T47D (cell line): ENCODE data around the gene LHFPL6.

Experiments
- DNase-seq, 2 experiments: peaks; one replicate each; pipeline versions ENCODE4 v3.0.0 to v3.0.0-alpha.2; 2011 to 2012; ENCODE audit warnings: low read depth in 1 of 2, low spot score in 1 of 2
- JUND ChIP-seq: IDR thresholded peaks from 2 replicates; pipeline ENCODE4 v1.6.1; 2012; ENCODE audit warnings: low read depth
- in situ Hi-C: cut with HindIII; loops from 2 replicates; pipeline ENCODE4 v1.10.0; 2016; ENCODE audit warnings: low sequenced_read_pairs, low pct_unique_long_range_greater_than_20kb

Gene LHFPL6

GRCh38 chr13:39561971-39562370, 41.0 kb downstream of the LHFPL6 start:
- in situ Hi-C loops, result no loop called here
- DNase-seq, result no peak
- no peak for TF ChIP-seq JUND

GRCh38 chr13:39559847-39560246, 43.1 kb downstream of the LHFPL6 start:
- in situ Hi-C loops, result no loop called here
- DNase-seq, result no peak
- no peak for TF ChIP-seq JUND

- in situ Hi-C loops, result no loop called here
- TF ChIP-seq JUND, result no peak
- no peak for DNase-seq
Observed at GRCh38 chr13:39557285-39557955, 45.6 kb downstream of the LHFPL6 start.

- in situ Hi-C loops, result no loop called here
- TF ChIP-seq JUND, result no peak
- DNase-seq, result no peak
Observed at GRCh38 chr13:39556866-39557265, 46.1 kb downstream of the LHFPL6 start.

- no peak for TF ChIP-seq JUND
- in situ Hi-C loops, result no loop called here
- DNase-seq, result no peak
Observed at GRCh38 chr13:39554371-39554770, 48.6 kb downstream of the LHFPL6 start.

GRCh38 chr13:39552246-39552645, 50.7 kb downstream of the LHFPL6 start:
- no peak for TF ChIP-seq JUND
- in situ Hi-C loops, result no loop called here
- DNase-seq, result no peak

- DNase-seq, result no peak
- in situ Hi-C loops, result no loop called here
- TF ChIP-seq JUND, result no peak
Observed at GRCh38 chr13:39550931-39551330, 52.1 kb downstream of the LHFPL6 start.

- DNase-seq, result no peak
- in situ Hi-C loops, result no loop called here
- TF ChIP-seq JUND, result no peak
Observed at GRCh38 chr13:39547108-39547507, 55.9 kb downstream of the LHFPL6 start.

GRCh38 chr13:39542361-39542760, 60.6 kb downstream of the LHFPL6 start:
- no peak for DNase-seq
- in situ Hi-C loops, result no loop called here
- TF ChIP-seq JUND, result no peak

GRCh38 chr13:39540929-39541605, 61.9 kb downstream of the LHFPL6 start:
- in situ Hi-C loops, result no loop called here
- no peak for DNase-seq
- TF ChIP-seq JUND, result no peak

GRCh38 chr13:39538816-39539790, 63.9 kb downstream of the LHFPL6 start:
- no peak for DNase-seq
- in situ Hi-C loops, result no loop called here
- TF ChIP-seq JUND, result no peak

- DNase-seq, result peak in 1 of 2 experiments; percentile 60
- in situ Hi-C loops, result no loop called here
- no peak for TF ChIP-seq JUND
Observed at GRCh38 chr13:39536906-39537305, 66.1 kb downstream of the LHFPL6 start.

- in situ Hi-C loops, result no loop called here
- DNase-seq, result no peak
Observed at GRCh38 chr13:39536274-39536673, 66.7 kb downstream of the LHFPL6 start.

More at GRCh38 chr13:39536274-39536673, 66.7 kb downstream of the LHFPL6 start:
- no peak for TF ChIP-seq JUND
